OCI-LY3 (cell line): Measurements from ENCODE around the gene CAPN7.

Experiments used
- CTCF ChIP-seq: fragments of 200-600, 300-600 bp; sonication (generic); IDR thresholded peaks from 2 replicates; pipeline ENCODE4 v1.5.1; 2014; ENCODE audit warnings: antibody characterized with exemption, low read length, low read depth
- EZH2phosphoT487 ChIP-seq: fragments of 200-600 bp; shearing (Covaris generic); IDR thresholded peaks from 2 replicates; pipeline ENCODE4 v1.6.1; 2018; ENCODE audit warnings: antibody characterized with exemption, mixed run types, low read depth

GRCh38 chr3:15183011-15183410 is 23.0 kb upstream of the CAPN7 start:
- TF ChIP-seq CTCF (no peak), EZH2phosphoT487 (no peak)
